Measurements from ENCODE around the gene EIF3K. TPM values are rescaled to one million over a fixed set of nuclear protein-coding genes. Genes with fewer than 3 reads are reported as not detected.
"Not testable (repeated sequence)": the region's sequence is repeated elsewhere in the genome, so short reads cannot be mapped to it uniquely, and the experiment has no call there.

The EIF3K gene
- total and polyA plus RNA-seq, 11 donors: 447 to 1,239 (median 622) TPM

DNA sequence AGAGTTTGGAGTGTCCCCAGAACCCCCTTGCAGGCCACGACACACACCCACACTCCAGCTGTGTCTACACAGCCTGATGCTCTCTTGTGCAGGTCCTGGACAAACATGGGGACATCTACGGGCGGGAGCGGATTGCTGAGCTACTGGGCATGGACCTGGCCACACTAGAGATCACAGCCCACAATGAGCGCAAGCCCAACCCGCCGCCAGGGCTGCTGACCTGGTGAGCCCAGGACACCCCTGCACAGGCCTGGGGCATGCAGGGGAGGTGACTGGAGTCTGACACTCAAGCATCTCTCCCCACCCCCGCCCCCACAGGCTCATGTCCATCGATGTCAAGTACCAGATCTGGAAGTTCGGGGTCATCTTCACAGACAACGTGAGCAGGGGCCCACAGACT, 41.2 kb upstream of the EIF3K start:
- Histone ChIP-seq H3K27ac (no peak overlapping the region), H3K4me1 (no peaks in the 10 kb centered on the region), H3K4me3 (no peak overlapping the region), H3K9me3 (no peaks in the 10 kb centered on the region), H3K36me3 (no peaks in the 10 kb centered on the region), H3K27me3 (no peaks in the 10 kb centered on the region)
- DNase-seq: no peak
- intact Hi-C loops (cut with DNase I): no loop called here
- WGBS, 4 donors: 88 to 89% (median 88%) methylated on average over 7 to 11 of the region's 11 CpGs
- no peak for ATAC-seq
- TF ChIP-seq POLR2A (IDR thresholded peaks at IDR 0.05): no peak
- TF ChIP-seq, protein P1, sequence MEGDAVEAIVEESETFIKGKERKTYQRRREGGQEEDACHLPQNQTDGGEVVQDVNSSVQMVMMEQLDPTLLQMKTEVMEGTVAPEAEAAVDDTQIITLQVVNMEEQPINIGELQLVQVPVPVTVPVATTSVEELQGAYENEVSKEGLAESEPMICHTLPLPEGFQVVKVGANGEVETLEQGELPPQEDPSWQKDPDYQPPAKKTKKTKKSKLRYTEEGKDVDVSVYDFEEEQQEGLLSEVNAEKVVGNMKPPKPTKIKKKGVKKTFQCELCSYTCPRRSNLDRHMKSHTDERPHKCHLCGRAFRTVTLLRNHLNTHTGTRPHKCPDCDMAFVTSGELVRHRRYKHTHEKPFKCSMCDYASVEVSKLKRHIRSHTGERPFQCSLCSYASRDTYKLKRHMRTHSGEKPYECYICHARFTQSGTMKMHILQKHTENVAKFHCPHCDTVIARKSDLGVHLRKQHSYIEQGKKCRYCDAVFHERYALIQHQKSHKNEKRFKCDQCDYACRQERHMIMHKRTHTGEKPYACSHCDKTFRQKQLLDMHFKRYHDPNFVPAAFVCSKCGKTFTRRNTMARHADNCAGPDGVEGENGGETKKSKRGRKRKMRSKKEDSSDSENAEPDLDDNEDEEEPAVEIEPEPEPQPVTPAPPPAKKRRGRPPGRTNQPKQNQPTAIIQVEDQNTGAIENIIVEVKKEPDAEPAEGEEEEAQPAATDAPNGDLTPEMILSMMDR (IDR thresholded peaks at IDR 0.05): no peak

DNA sequence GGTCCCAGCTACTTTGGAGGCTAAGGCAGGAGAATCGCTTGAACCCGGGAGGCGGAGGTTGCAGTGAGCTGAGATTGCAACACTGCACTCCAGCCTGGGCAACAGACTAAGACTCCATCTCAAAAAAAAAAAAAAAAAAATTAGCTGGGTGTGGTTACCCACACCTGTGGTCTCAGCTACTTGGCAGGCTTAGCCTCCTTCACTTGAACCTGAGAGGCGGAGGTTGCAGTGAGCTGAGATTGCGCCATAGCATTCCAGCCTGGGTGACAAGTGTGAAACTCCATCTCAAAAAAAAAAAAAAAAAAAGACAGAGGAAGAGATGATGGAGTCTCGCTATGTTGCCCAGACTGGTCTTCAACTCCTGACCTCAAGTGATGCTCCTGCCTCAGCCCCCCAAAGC, 39.7 kb upstream of the EIF3K start:
- H3K4me1 ChIP-seq; H3K9me3 ChIP-seq; ATAC-seq; H3K27me3 ChIP-seq; H3K27ac ChIP-seq; H3K4me3 ChIP-seq; H3K36me3 ChIP-seq; DNase-seq; intact Hi-C loops (cut with DNase I): not testable (repeated sequence)
- WGBS, 4 donors: 90 to 99% (median 94%) methylated on average over 6 of the region's 6 CpGs

DNA sequence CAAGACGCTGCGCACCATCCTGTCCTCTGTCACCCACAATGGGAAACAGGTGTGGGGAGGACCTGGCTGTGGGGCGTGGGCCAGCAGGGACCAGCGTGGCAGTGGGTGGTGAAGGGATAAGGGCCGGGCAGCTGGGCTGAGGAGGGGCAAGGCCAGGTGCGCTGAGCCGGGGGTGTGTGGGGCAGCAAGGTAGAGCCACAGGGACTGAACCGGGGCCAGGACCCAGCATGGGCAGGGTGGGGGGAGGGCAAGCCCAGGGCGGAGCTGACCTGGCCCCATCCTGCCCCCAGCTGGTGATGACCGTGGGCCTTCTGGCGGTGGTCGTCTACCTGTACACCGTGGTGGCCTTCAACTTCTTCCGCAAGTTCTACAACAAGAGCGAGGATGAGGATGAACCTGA, 38.9 kb upstream of the EIF3K start:
- ATAC-seq (no peak), DNase-seq (no peak)
- Histone ChIP-seq H3K36me3 (no peaks in the 10 kb centered on the region), H3K4me1 (no peaks in the 10 kb centered on the region), H3K27ac (no peak overlapping the region), H3K27me3 (no peaks in the 10 kb centered on the region), H3K4me3 (no peak overlapping the region), H3K9me3 (no peaks in the 10 kb centered on the region)
- TF ChIP-seq, protein P1 (IDR thresholded peaks at IDR 0.05): no peak
- no peak for TF ChIP-seq POLR2A (IDR thresholded peaks at IDR 0.05)
- 88 to 90% (median 89%) methylated on average over 15 of the region's 15 CpGs for WGBS, 4 donors
- intact Hi-C loops (cut with DNase I): loop anchor here in 1 of 10 donors (10.0 kb wide), 1 partner anchor 145 kb away; the partner anchor contains the start of gene RYR1

DNA sequence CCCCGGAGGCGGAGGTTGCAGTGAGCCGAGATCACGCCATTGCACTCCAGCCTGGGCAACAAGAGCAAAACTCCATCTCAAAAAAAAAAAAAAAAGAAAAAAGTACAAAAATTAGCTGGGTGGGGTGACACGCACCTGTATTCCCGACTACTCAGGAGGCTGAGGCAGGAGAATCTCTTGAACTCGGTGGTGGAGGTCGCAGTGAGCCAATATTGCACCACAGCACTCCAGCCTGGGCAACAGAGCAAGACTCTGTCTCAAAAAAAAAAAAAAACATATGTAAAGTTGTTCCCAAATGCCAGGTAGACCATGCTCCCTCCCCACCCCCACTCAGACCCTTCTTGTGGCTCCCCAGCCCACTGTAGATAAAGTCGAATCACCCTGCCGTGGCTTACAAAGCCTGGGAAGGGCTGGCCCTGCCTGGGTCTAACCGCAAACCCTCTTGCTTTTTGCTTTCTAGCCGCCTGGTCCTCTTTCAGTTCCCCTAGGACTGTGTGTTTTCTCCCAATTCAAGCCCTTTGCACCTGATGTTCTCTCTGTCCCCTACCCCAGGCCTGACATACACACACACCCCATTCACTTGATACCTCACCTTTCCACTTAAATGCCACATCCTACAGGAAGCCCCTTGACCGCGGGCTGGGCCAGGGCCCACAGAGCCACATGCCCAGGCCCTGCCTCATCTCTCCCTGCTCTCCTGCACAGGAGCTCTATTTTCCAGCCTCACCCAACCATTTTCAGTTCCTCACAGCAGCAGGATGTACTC, 35.6 kb upstream of the EIF3K start:
- Histone ChIP-seq H3K4me3 (no peak overlapping the region), H3K9me3 (no peaks in the 10 kb centered on the region), H3K4me1 (no peaks in the 10 kb centered on the region), H3K27ac (no peak overlapping the region), H3K36me3 (no peaks in the 10 kb centered on the region), H3K27me3 (no peaks in the 10 kb centered on the region)
- intact Hi-C loops (cut with DNase I): loop anchor here in 1 of 10 donors (10.0 kb wide), 1 partner anchor 149 kb away; the partner anchor contains the start of gene RYR1
- DNase-seq: no peak
- TF ChIP-seq, protein P1 (IDR thresholded peaks at IDR 0.05): no peak
- no peak for TF ChIP-seq POLR2A (IDR thresholded peaks at IDR 0.05)
- WGBS, 4 donors: 89 to 91% (median 89%) methylated on average over 14 of the region's 14 CpGs
- ATAC-seq: no peak

DNA sequence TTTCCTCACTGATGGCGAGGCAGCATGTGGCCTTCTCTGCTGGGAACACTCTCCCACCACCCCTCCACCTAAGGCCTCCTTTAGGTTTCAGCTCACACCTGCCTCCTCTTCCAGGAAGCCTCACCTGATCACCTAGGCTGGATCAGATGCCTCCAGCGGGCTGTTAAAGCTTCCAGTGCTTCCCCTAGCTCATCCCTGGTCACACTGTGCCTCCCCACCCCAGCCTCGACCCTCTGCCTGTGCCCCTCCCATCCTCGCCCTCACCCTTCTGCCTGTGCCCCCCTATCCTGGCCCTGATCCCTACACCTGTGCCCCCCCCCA, 35.0 kb upstream of the EIF3K start:
- H3K4me1 ChIP-seq: no peaks in the 10 kb centered on the region
- H3K27me3 ChIP-seq: no peaks in the 10 kb centered on the region
- no peaks in the 10 kb centered on the region for H3K36me3 ChIP-seq
- no peak for DNase-seq
- intact Hi-C loops (cut with DNase I): loop anchor here in 1 of 10 donors (10.0 kb wide), 1 partner anchor 149 kb away; the partner anchor contains the start of gene RYR1
- ATAC-seq: no peak
- no peak for TF ChIP-seq POLR2A (IDR thresholded peaks at IDR 0.05)
- TF ChIP-seq, protein P1 (IDR thresholded peaks at IDR 0.05): no peak
- H3K9me3 ChIP-seq: no peaks in the 10 kb centered on the region
- WGBS, 4 donors: 85 to 91% (median 88%) methylated on average over 4 of the region's 4 CpGs
- no peak overlapping the region for H3K27ac ChIP-seq
- H3K4me3 ChIP-seq: no peak overlapping the region

Data from heart left ventricle (tissue), 16 donors.